HepG2 (cell line): Measurements from ENCODE around the gene AIDA. TPM values are rescaled to one million over a fixed set of nuclear protein-coding genes. Genes with fewer than 3 reads are reported as not detected.

Experiments used
- ATF1 ChIP-seq: IDR thresholded peaks from 2 replicates; pipeline ENCODE4 v1.6.1; 2016; ENCODE audit warnings: mild to moderate bottlenecking, control low read depth
- DRAP1 ChIP-seq: IDR thresholded peaks from 2 replicates; pipeline ENCODE4 v1.6.1; 2016; ENCODE audit warnings: missing genetic modification reagents, missing compliant biosample characterization
- ELF3 ChIP-seq: IDR thresholded peaks from 2 replicates; pipeline ENCODE4 v1.6.1; 2016; ENCODE audit warnings: missing genetic modification reagents, missing compliant biosample characterization
- GABPB1 ChIP-seq: IDR thresholded peaks from 2 replicates; pipeline ENCODE4 v1.6.1; 2016; ENCODE audit warnings: mild to moderate bottlenecking, missing genetic modification reagents, moderate library complexity, missing compliant biosample characterization
- SOX5 ChIP-seq: IDR thresholded peaks from 2 replicates; pipeline ENCODE4 v1.6.1; 2016; ENCODE audit warnings: borderline replicate concordance
- TARDBP ChIP-seq: sonication (generic); formaldehyde crosslinking; IDR thresholded peaks from 2 replicates; pipeline ENCODE4 v1.8.0; 2022; ENCODE audit warnings: mild to moderate bottlenecking, missing genetic modification reagents
- ZNF816 ChIP-seq: sonication (generic); formaldehyde crosslinking; IDR thresholded peaks from 2 replicates; pipeline ENCODE4 v1.8.0; 2022; ENCODE audit warnings: missing genetic modification reagents, mild to moderate bottlenecking, borderline replicate concordance
- polyA plus RNA-seq, 8 experiments: library from polyadenylated mRNA; depleted of rRNA in 3 of 8; stranded (reverse) in 7 of 8; unstranded in 1 of 8; fragments of >200 nt; fragmentation: Illumina TruSeq in 4 of 8; extraction: Trizol in 4 of 8; gene quantifications; 2 replicates each; pipeline versions ENCODE4 v1.2.1 to v1.2.3, GENCODE V29; 2011 to 2016; ENCODE audit warnings: low read depth in 4 of 8, missing spikeins in 1 of 8, mixed read lengths in 1 of 8; ENCODE audit not compliant: insufficient read depth in 1 of 8
- total RNA-seq, 5 experiments: library from RNA; depleted of rRNA; stranded (reverse); fragments of >200 nt; fragmentation: Illumina TruSeq; extraction: Trizol; gene quantifications; 2 replicates each; pipeline ENCODE4 v1.2.3, GENCODE V29; 2016; ENCODE audit warnings: low read depth in 1 of 5
- TF ChIP-seq, protein P1 (sequence below): IDR thresholded peaks from 2 replicates; pipeline ENCODE4 v1.6.1; 2012; ENCODE audit warnings: low read depth, low read length, improper control_type of control experiment
- TF ChIP-seq, protein P2 (sequence below): sonication (generic); formaldehyde crosslinking; IDR thresholded peaks from 2 replicates; pipeline ENCODE4 v1.4.0; 2020; ENCODE audit warnings: missing genetic modification reagents

The AIDA gene
- total and polyA plus RNA-seq, 2 of the 13 experiments (the other 11 are each of a cell fraction or from before 2014, with no cell fraction given) = 17.5 to 35.4 TPM

DNA sequence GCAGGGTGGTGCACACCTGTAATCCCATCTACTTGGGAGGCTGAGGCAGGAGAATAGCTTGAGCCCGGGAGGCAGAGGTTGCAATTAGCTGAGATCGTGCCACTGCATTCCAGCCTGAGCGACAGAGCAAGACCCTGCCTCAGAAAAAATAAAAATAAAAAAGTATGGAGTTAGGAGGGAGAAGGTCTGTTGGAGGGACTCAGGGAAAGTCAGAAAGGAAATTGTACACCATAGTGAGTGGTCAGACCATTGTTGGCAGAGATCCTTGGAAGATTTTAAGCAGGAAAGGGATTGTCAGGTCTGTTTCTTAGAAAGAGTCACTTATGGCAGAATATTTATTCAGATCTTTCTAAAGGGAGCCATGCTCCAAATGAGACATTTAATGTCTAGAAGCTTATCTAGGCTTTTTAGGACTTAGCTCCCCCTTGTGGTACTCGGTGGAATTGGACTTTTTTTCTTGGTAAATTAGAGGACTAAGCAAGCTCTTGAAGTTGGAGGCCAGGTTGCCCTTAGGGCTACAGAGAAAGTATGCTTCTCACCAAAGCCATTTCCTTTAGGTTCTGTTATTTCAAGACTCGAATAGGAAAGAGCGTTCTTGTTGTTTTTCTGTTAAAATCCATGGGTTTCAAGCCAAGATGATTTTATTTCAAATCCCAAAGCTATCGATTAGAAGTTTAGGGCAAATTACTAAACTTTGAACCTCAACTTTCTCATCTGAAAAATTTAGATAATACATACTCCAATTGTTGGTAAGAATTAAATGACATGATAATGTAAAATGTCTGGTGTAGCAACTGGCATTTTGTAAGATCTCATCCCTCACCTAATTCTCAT is 77.9 kb downstream of the AIDA start (continued):
- TF ChIP-seq, protein P1, sequence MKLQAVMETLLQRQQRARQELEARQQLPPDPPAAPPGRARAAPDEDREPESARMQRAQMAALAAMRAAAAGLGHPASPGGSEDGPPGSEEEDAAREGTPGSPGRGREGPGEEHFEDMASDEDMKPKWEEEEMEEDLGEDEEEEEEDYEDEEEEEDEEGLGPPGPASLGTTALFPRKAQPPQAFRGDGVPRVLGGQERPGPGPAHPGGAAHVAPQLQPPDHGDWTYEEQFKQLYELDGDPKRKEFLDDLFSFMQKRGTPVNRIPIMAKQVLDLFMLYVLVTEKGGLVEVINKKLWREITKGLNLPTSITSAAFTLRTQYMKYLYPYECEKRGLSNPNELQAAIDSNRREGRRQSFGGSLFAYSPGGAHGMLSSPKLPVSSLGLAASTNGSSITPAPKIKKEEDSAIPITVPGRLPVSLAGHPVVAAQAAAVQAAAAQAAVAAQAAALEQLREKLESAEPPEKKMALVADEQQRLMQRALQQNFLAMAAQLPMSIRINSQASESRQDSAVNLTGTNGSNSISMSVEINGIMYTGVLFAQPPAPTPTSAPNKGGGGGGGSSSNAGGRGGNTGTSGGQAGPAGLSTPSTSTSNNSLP = peak; percentile 18; the same call in 1 of the 2 replicates
- TF ChIP-seq TARDBP (CRISPR knock-in tag) (no peak), DRAP1 (CRISPR knock-in tag) (0 out of 2 replicates have a peak, but pooled peaks have one; percentile 40), GABPB1 (no peak), ELF3 (CRISPR knock-in tag) (0 out of 2 replicates have a peak, but pooled peaks have one; percentile 19), ZNF816 (CRISPR knock-in tag) (no peak), SOX5 (no peak), ATF1 (CRISPR knock-in tag) (no peak)
- TF ChIP-seq, protein P2, sequence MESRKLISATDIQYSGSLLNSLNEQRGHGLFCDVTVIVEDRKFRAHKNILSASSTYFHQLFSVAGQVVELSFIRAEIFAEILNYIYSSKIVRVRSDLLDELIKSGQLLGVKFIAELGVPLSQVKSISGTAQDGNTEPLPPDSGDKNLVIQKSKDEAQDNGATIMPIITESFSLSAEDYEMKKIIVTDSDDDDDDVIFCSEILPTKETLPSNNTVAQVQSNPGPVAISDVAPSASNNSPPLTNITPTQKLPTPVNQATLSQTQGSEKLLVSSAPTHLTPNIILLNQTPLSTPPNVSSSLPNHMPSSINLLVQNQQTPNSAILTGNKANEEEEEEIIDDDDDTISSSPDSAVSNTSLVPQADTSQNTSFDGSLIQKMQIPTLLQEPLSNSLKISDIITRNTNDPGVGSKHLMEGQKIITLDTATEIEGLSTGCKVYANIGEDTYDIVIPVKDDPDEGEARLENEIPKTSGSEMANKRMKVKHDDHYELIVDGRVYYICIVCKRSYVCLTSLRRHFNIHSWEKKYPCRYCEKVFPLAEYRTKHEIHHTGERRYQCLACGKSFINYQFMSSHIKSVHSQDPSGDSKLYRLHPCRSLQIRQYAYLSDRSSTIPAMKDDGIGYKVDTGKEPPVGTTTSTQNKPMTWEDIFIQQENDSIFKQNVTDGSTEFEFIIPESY = no peak
